GM08714 (cell line): ENCODE data around the gene PDZK1.
"Not testable (repeated sequence)": the region's sequence is repeated elsewhere in the genome, so short reads cannot be mapped to it uniquely, and the experiment has no call there.

Experiments used
- H3K4me3 ChIP-seq: fragments of 200-500 bp; sonication (Bioruptor generic); 2 replicates; pipeline ENCODE4 v1.5.1; 2014; ENCODE audit warnings: mild to moderate bottlenecking, low read length, inconsistent platforms
- ZNF274 ChIP-seq: IDR thresholded peaks from 2 replicates; pipeline ENCODE4 v1.6.1; 2012; ENCODE audit warnings: mild to moderate bottlenecking, low read depth, low read length

The PDZK1 gene

DNA sequence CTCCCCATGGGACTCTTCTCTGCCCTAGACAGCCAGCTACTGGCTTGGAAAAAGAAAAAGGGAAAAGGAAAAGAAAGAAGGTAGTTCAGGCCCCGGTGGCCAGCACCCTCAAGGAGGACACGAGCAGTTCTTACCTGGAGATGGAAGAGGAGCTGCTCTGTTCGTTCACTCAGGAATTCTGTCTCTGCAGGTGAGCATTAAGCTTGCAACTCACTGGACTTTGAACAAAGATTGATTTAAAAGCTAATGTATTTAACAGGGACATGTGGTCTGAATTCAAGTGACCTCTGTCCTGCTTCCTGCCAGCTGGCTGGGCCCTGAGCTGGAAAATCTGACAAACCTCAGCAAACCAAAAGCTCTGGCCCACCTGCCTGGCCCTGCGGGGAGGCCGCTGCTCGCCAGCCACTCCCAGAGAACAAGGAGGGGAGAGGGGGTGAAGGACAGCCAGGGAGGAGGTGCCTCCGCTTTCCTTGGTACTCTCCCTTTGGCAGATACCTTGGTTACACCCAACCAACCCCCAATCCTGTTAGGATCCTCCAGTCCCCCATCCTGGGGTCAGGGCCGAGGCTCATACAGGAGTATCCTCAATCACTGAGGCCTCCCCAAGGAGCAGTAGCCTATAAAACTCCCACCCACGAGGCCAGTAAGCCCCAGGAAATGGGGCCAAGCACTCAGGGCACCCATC lies at the start of gene PDZK1:
TSS of gene PDZK1 (minus strand) at position 186 of the 685 bp plus-strand sequence. CDS start 19,347 bp downstream, outside the sequence.
- TF ChIP-seq ZNF274: no peak
- H3K4me3 ChIP-seq: no peak within 1 kb of the TSS

DNA sequence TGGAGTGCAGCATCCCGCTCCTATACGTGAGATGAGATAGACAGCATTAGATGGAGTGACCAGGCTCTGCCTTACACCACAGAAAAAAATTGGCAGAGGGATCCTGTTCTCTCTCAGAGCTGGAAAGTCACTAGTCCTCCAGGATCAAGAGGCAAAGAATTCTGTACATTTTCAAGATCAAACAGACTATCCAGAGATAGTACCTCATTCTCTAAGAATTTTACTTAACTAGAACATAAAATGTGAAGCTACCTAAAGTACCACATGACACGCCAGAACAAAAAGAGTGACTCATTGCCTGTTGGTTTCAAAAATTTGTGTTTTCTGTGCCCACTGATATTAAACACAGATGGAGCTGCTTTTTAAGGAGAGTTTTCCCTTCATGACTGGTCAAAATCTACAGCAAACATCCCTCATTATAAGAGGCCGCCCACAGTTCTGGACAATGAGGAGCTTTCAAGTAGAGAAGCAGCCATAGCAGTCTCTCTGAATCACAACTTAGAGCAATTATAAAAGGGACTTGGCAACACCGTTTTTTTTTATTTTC lies 44.4 kb upstream of the PDZK1 start:
- no peak for TF ChIP-seq ZNF274
- no peak overlapping the region for H3K4me3 ChIP-seq

GRCh38 chr1:145750426-145750825 lies 43.3 kb upstream of the PDZK1 start:
- TF ChIP-seq ZNF274: no peak
- no peak overlapping the region for H3K4me3 ChIP-seq

- TF ChIP-seq ZNF274: no peak
These were observed 40.5 kb upstream of the PDZK1 start for GRCh38 chr1:145747398-145748247.

DNA sequence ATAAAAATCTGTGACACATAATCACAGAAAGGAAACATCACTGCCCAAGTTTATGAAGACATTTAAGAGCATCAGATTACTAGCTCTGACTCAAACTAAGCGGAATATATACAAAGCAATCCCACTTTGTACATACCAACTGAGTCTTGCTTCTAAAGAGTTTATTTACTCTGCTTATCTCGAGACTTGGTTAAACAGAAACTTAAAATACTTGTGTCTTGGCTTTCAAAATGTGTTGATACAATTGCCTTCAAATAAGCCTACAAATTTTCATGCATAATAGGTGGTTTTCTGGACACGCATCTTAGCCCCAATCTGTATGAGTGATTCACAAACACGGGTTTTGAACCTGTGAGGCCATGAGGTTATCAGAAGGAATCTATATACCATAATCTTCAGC lies 33.1 kb upstream of the PDZK1 start:
- H3K4me3 ChIP-seq: no peak overlapping the region
- no peak for TF ChIP-seq ZNF274

More at GRCh38 chr1:145747398-145748247, 40.5 kb upstream of the PDZK1 start:
- H3K4me3 ChIP-seq: no peak overlapping the region

DNA sequence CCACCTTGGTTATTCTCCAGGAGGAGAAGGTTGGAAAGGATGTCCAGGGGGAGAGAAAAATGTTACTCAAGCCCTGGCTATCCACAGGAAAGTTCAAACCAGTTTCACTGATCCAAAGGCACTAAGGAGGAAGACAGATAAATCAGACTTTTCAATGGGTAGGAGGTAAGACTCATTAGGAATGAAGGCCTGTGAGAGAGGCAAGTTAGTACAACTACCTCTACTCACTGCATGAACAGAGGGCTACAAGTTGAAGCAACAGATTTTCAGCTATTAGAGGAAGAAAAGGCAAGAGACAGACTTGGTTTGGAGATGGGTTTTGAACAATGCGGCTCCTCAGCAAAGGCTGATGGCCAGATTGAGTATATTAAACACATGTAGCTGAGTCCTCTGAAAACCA lies 29.0 kb upstream of the PDZK1 start:
- TF ChIP-seq ZNF274: no peak
- H3K4me3 ChIP-seq: no peak overlapping the region

DNA sequence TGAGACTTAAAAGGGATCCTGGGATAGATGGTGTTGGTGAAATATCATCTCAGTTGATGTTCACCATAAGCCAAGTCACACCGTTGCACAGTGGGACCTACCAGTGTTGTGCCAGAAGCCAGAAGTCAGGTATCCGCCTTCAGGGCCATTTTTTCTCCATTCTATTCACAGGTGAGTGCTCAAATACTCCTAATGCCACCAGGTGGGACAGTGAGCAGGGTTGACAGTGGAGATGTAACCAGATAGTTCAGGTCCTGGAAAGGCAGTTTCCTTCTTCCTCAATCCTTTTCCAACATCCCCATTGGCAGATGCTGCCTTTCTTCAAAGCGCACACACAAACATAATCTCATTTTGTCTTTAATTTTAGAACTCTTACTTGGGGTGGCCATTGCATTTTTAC lies 23.7 kb upstream of the PDZK1 start:
- TF ChIP-seq ZNF274: no peak
- no peak overlapping the region for H3K4me3 ChIP-seq

- TF ChIP-seq ZNF274: no peak
- no peak overlapping the region for H3K4me3 ChIP-seq
These were observed 23.3 kb upstream of the PDZK1 start for GRCh38 chr1:145730467-145730866.

- no peak overlapping the region for H3K4me3 ChIP-seq
- no peak for TF ChIP-seq ZNF274
These were observed 22.7 kb upstream of the PDZK1 start for GRCh38 chr1:145729666-145730436.

GRCh38 chr1:145729196-145729595 lies 22.0 kb upstream of the PDZK1 start:
- no peak for TF ChIP-seq ZNF274

DNA sequence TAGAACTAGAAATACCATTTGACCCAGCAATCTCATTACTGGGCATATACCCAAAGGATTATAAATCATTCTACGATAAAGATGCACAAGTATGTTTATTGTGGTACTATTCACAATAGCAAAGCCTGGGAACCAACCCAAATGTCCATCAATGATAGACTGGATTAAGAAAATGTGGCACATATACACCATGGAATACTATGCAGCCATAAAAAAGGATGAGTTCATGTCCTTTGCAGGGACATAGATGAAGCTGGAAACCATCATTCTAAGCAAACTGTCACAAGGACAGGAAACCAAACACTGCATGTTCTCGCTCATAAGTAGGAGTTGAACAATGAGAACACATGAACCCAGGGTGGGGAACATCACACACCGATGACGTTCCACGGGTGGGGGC lies 19.0 kb upstream of the PDZK1 start:
- not testable (repeated sequence) for H3K4me3 ChIP-seq

More at GRCh38 chr1:145729196-145729595, 22.0 kb upstream of the PDZK1 start:
- H3K4me3 ChIP-seq: no peak overlapping the region

GRCh38 chr1:145720878-145721671 lies 13.9 kb upstream of the PDZK1 start:
- TF ChIP-seq ZNF274: no peak
- H3K4me3 ChIP-seq: no peak overlapping the region; the same call in 1 of the 2 replicates

GRCh38 chr1:145720556-145720877 lies 13.3 kb upstream of the PDZK1 start:
- TF ChIP-seq ZNF274: no peak
- no peak overlapping the region for H3K4me3 ChIP-seq

GRCh38 chr1:145719230-145720079 lies 12.3 kb upstream of the PDZK1 start, which contains the start of gene CD160:
TSS of gene CD160 (plus strand) at chr1:145719499. CDS start at chr1:145728328, 8,829 bp downstream.
- no peak for TF ChIP-seq ZNF274
- H3K4me3 ChIP-seq: no peak within 1 kb of the TSS

DNA sequence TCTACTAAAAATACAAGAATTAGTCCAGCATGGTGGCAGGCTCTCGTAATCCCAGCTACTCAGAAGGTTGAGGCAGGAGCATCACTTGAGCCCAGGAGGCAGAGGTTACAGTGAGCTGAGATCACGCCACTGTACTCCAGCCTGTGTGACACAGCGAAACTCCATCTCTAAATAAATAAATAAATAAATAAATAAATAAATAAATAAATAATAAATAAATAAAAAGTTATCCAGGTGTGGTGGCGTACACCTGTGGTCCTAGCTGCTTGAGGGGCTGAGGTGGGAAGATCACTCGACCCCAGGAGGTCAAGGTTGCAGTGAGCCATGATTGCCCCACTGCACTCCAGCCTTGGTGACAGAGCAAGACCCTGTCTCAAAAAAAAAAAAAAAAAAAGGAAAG lies 11.3 kb upstream of the PDZK1 start:
- H3K4me3 ChIP-seq: not testable (repeated sequence)
